Measurements from ENCODE around the gene SNCG. TPM values are rescaled to one million over a fixed set of nuclear protein-coding genes. Genes with fewer than 3 reads are reported as not detected.
"Not testable (repeated sequence)": the region's sequence is repeated elsewhere in the genome, so short reads cannot be mapped to it uniquely, and the experiment has no call there.

Gene SNCG
- total and polyA plus RNA-seq, 8 donors: 3.8 to 59.6 (median 7.6) TPM; not detected in 1

- peak in 1 of 2 donors; percentile 23 for DNase-seq
- Histone ChIP-seq H3K4me3 (no peak overlapping the region), H3K4me1 (peaks cover 0 to 14% (median 4%) of the 10 kb centered on the region in 4 donors), H3K27me3 (no peaks in the 10 kb centered on the region), H3K9me3 (no peaks in the 10 kb centered on the region), H3K27ac (peak overlapping the region in 2 of 5 donors; percentile 11 to 51), H3K36me3 (peaks cover 8 to 30% (median 27%) of the 10 kb centered on the region in 4 donors)
- intact Hi-C loops (cut with DNase I; ENCODE audit: low total_unique reads): no loop called here
- TF ChIP-seq EP300 (IDR thresholded peaks at IDR 0.05) (no peak), POLR2A (IDR thresholded peaks at IDR 0.05) (no peak), POLR2AphosphoS5 (IDR thresholded peaks at IDR 0.05) (peak in 1 of 3 donors; percentile 56)
- TF ChIP-seq, protein P1, sequence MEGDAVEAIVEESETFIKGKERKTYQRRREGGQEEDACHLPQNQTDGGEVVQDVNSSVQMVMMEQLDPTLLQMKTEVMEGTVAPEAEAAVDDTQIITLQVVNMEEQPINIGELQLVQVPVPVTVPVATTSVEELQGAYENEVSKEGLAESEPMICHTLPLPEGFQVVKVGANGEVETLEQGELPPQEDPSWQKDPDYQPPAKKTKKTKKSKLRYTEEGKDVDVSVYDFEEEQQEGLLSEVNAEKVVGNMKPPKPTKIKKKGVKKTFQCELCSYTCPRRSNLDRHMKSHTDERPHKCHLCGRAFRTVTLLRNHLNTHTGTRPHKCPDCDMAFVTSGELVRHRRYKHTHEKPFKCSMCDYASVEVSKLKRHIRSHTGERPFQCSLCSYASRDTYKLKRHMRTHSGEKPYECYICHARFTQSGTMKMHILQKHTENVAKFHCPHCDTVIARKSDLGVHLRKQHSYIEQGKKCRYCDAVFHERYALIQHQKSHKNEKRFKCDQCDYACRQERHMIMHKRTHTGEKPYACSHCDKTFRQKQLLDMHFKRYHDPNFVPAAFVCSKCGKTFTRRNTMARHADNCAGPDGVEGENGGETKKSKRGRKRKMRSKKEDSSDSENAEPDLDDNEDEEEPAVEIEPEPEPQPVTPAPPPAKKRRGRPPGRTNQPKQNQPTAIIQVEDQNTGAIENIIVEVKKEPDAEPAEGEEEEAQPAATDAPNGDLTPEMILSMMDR (IDR thresholded peaks at IDR 0.05): no peak
- 80 to 95% (median 91%) methylated on average over 15 of the region's 15 CpGs for WGBS, 5 donors
These were observed 28.7 kb upstream of the SNCG start for GRCh38 chr10:86929468-86930380.

DNA sequence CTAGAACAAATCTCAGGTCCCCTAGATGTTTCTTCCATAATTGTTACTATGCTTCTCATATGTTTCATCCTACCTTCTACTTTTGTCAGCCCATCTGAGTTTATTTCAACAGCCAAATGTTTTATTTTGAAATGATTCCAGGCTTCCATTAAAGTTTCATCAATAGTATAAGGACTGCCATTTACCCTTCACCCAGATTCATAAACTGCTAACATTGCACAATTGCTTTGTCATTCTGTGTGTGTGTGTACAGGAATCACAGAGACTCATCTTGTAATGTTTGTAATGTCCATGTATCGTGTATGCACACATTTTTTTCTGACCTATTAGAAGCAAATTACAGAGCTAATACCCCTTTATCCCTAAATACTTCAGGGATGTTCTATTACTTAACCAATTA lies 26.5 kb upstream of the SNCG start:
- H3K27me3 ChIP-seq: no peaks in the 10 kb centered on the region
- TF ChIP-seq POLR2AphosphoS5 (IDR thresholded peaks at IDR 0.05): peak in 1 of 3 donors; percentile 48
- TF ChIP-seq POLR2A (IDR thresholded peaks at IDR 0.05): no peak
- no peaks in the 10 kb centered on the region for H3K9me3 ChIP-seq
- DNase-seq: no peak
- peaks cover 0 to 15% (median 6%) of the 10 kb centered on the region in 4 donors for H3K4me1 ChIP-seq
- H3K36me3 ChIP-seq: peaks cover 8 to 38% (median 30%) of the 10 kb centered on the region in 4 donors
- H3K4me3 ChIP-seq: no peak overlapping the region
- WGBS, 5 donors: 82 to 90% (median 84%) methylated on average over 1 of the region's 1 CpG
- H3K27ac ChIP-seq: peak overlapping the region in 3 of 5 donors; percentile 28 to 33 (median 30)
- intact Hi-C loops (cut with DNase I; ENCODE audit: low total_unique reads): no loop called here

DNA sequence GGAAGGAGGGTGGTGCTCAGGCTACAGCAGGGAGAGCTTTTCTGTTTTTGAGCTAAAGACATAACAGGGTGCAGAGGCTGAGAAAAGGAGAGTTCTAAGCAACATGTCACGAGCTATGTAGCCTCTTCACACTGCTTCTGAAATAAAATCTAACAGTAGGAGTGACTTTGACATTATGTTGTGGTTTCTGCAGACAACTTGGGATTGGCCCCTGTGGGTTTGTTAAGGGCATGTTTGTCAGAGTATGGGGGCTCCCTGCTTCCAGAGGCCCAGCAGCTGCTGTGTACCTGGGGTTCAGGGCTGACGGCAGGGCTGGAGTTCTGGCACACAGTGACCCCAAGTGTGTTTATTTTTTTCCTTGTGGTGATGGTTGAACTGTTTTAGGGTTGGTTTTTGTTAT lies 25.7 kb upstream of the SNCG start:
- no peak for DNase-seq
- Histone ChIP-seq H3K27me3 (no peaks in the 10 kb centered on the region), H3K4me3 (no peak overlapping the region), H3K27ac (peak overlapping the region in 3 of 5 donors; percentile 28 to 33 (median 30)), H3K4me1 (peaks cover 0 to 23% (median 10%) of the 10 kb centered on the region in 4 donors), H3K9me3 (no peaks in the 10 kb centered on the region), H3K36me3 (peaks cover 8 to 38% (median 30%) of the 10 kb centered on the region in 4 donors)
- TF ChIP-seq EP300 (IDR thresholded peaks at IDR 0.05): no peak
- TF ChIP-seq, protein P1 (IDR thresholded peaks at IDR 0.05): no peak
- TF ChIP-seq POLR2AphosphoS5 (IDR thresholded peaks at IDR 0.05): no peak
- no peak for TF ChIP-seq POLR2A (IDR thresholded peaks at IDR 0.05)
- intact Hi-C loops (cut with DNase I; ENCODE audit: low total_unique reads): no loop called here
- WGBS, 5 donors: 73 to 92% (median 85%) methylated on average over 2 of the region's 2 CpGs

- H3K27me3 ChIP-seq; H3K27ac ChIP-seq; DNase-seq; H3K4me3 ChIP-seq; H3K9me3 ChIP-seq; intact Hi-C loops (cut with DNase I; ENCODE audit: low total_unique reads): not testable (repeated sequence)
- 65 to 83% (median 70%) methylated on average over 6 of the region's 6 CpGs for whole genome bisulfite sequencing, 5 donors
- peaks cover 0 to 37% (median 17%) of the 10 kb centered on the region in 4 donors for H3K4me1 ChIP-seq
- H3K36me3 ChIP-seq: peaks cover 8 to 30% (median 20%) of the 10 kb centered on the region in 4 donors
These were observed 24.2 kb upstream of the SNCG start for GRCh38 chr10:86934162-86934711.

GRCh38 chr10:86936661-86937501 lies 21.5 kb upstream of the SNCG start:
- WGBS, 5 donors: 43 to 69% (median 55%) methylated on average over 12 to 13 of the region's 13 CpGs
- intact Hi-C loops (cut with DNase I; ENCODE audit: low total_unique reads): no loop called here
- H3K9me3 ChIP-seq: no peaks in the 10 kb centered on the region

More at GRCh38 chr10:86936661-86937501, 21.5 kb upstream of the SNCG start:
- Histone ChIP-seq H3K27me3 (no peaks in the 10 kb centered on the region), H3K27ac (peak overlapping the region in 2 of 5 donors; percentile 1 to 20), H3K4me1 (peaks cover 0 to 35% (median 18%) of the 10 kb centered on the region in 4 donors), H3K36me3 (peaks cover 0 to 17% (median 4%) of the 10 kb centered on the region in 4 donors), H3K4me3 (no peak overlapping the region)
- peak; percentile 29 to 56 for DNase-seq
- TF ChIP-seq, protein P1 (IDR thresholded peaks at IDR 0.05): no peak
- TF ChIP-seq POLR2A (IDR thresholded peaks at IDR 0.05) (no peak), POLR2AphosphoS5 (IDR thresholded peaks at IDR 0.05) (no peak), EP300 (IDR thresholded peaks at IDR 0.05) (no peak)
